Stimulated activated CD8-positive, alpha-beta memory T cell treated with anti-CD3 and anti-CD28 coated beads, Interleukin-7, amount 100 ng/mL, for 48 hours (primary cell): Measurements from ENCODE around the gene PFN1.
"Not testable (repeated sequence)": the region's sequence is repeated elsewhere in the genome, so short reads cannot be mapped to it uniquely, and the experiment has no call there.

Experiments
- DNase-seq, 2 donors: peaks; one replicate each; pipeline ENCODE4 v3.0.0-alpha.2; 2020; ENCODE audit warnings: low read depth in 1 of 2; ENCODE audit errors: extremely low read depth in 1 of 2

PFN1 gene

GRCh38 chr17:4928881-4929280, 19.4 kb downstream of the PFN1 start:
- DNase-seq: no peak

- not testable (repeated sequence) for DNase-seq
Observed at GRCh38 chr17:4926577-4927335, 21.6 kb downstream of the PFN1 start.

GRCh38 chr17:4921320-4921719, 27.0 kb downstream of the PFN1 start:
- DNase-seq: no peak

- DNase-seq: no peak
Observed at GRCh38 chr17:4920351-4921048, 27.8 kb downstream of the PFN1 start.

GRCh38 chr17:4919511-4920047, 28.8 kb downstream of the PFN1 start:
- no peak for DNase-seq

- DNase-seq: not testable (repeated sequence)
Observed at GRCh38 chr17:4914551-4914950, 33.8 kb downstream of the PFN1 start.

- DNase-seq: no peak
Observed at GRCh38 chr17:4913994-4914393, 34.3 kb downstream of the PFN1 start.

GRCh38 chr17:4908711-4909496, 39.4 kb downstream of the PFN1 start:
- DNase-seq: peak; percentile 46 to 70

GRCh38 chr17:4908301-4908700, 40.0 kb downstream of the PFN1 start:
- DNase-seq: no peak

GRCh38 chr17:4906642-4907041, 41.7 kb downstream of the PFN1 start:
- DNase-seq: not testable (repeated sequence)

GRCh38 chr17:4903051-4903818, 45.1 kb downstream of the PFN1 start, which contains the start of gene CHRNE:
TSS of gene CHRNE (minus strand) at chr17:4903098. CDS start at chr17:4903063, 35 bp downstream.
- peak in 1 of 2 donors; percentile 72 for DNase-seq

- DNase-seq: no peak
Observed at GRCh38 chr17:4902540-4902939, 45.8 kb downstream of the PFN1 start.

GRCh38 chr17:4901648-4902344, 46.5 kb downstream of the PFN1 start:
- no peak for DNase-seq

- DNase-seq: no peak
Observed at GRCh38 chr17:4901108-4901647, 47.2 kb downstream of the PFN1 start.

GRCh38 chr17:4900231-4901107, 47.9 kb downstream of the PFN1 start:
- DNase-seq: no peak

- peak; percentile 88 to 93 for DNase-seq
Observed at GRCh38 chr17:4899341-4900230, 48.7 kb downstream of the PFN1 start, which contains the start of gene C17orf107. TSS of gene C17orf107 (plus strand) at chr17:4899536. CDS start at chr17:4899763, 227 bp downstream.

- DNase-seq: no peak
Observed at GRCh38 chr17:4898927-4899326, 49.4 kb downstream of the PFN1 start.
